CD4-positive, alpha-beta memory T cell (primary cell): ENCODE results near the gene PTPRD. TPM values are rescaled to one million over a fixed set of nuclear protein-coding genes. Genes with fewer than 3 reads are reported as not detected.

Experiments used
- CTCF ChIA-PET: fragments of 350-600 bp; sonication (Branson Sonifier 250); formaldehyde crosslinking; loops from one replicate; lab custom pipeline; 2021; ENCODE audit warnings: inconsistent platforms; ENCODE audit not compliant: partially characterized antibody; lab: Charles Lee
- POLR2A ChIA-PET: fragments of 350-600 bp; sonication (Branson Sonifier 250); formaldehyde crosslinking; loops from one replicate; lab custom pipeline; 2021; ENCODE audit not compliant: partially characterized antibody; lab: Charles Lee
- DNase-seq, 5 donors: peaks; one replicate each; pipeline versions ENCODE4 v3.0.0 to v3.0.0-alpha.2; 2020 to 2022; ENCODE audit warnings: mixed read lengths in 1 of 5
- H3K27ac ChIP-seq: one replicate; pipeline ENCODE4 v1.7.0; 2013; ENCODE audit warnings: low read depth, low read length
- H3K27me3 ChIP-seq: 2 replicates; pipeline ENCODE4 v1.7.0; 2013; ENCODE audit warnings: mild to moderate bottlenecking, low read length, moderate library complexity; ENCODE audit not compliant: insufficient read depth
- H3K36me3 ChIP-seq: 2 replicates; pipeline ENCODE4 v1.7.0; 2013; ENCODE audit warnings: mild to moderate bottlenecking, low read length, moderate library complexity; ENCODE audit not compliant: insufficient read depth
- H3K4me1 ChIP-seq: 2 replicates; pipeline ENCODE4 v1.7.0; 2013; ENCODE audit warnings: mild to moderate bottlenecking, low read length, moderate library complexity; ENCODE audit not compliant: insufficient read depth
- H3K4me3 ChIP-seq, 2 donors: one replicate each; pipeline ENCODE4 v1.7.0; 2013; ENCODE audit warnings: low read length in 2 of 2, mild to moderate bottlenecking in 1 of 2
- H3K9me3 ChIP-seq, 2 donors: one replicate each; pipeline ENCODE4 v1.7.0; 2013; ENCODE audit warnings: low read length in 2 of 2, control low read depth in 1 of 2; ENCODE audit not compliant: control insufficient read depth in 1 of 2
- H3K27ac Mint-ChIP-seq, 7 donors: one replicate each; pipeline ENCODE4 v1.8.0; 2020 to 2021; ENCODE audit warnings: mixed read lengths in 7 of 7, mild to moderate bottlenecking in 6 of 7, inconsistent platforms in 3 of 7, moderate library complexity in 3 of 7
- H3K27me3 Mint-ChIP-seq, 2 donors: one replicate each; pipeline ENCODE4 v1.8.0; 2020 to 2021; ENCODE audit warnings: mixed read lengths in 2 of 2
- H3K36me3 Mint-ChIP-seq, 2 donors: one replicate each; pipeline ENCODE4 v1.8.0; 2020 to 2021; ENCODE audit warnings: mixed read lengths in 2 of 2, inconsistent platforms in 1 of 2, mild to moderate bottlenecking in 1 of 2
- H3K4me1 Mint-ChIP-seq, 4 donors: one replicate each; pipeline ENCODE4 v1.8.0; 2020 to 2021; ENCODE audit warnings: mixed read lengths in 4 of 4, mild to moderate bottlenecking in 1 of 4
- H3K4me3 Mint-ChIP-seq, 8 donors: one replicate each; pipeline ENCODE4 v1.8.0; 2020 to 2021; ENCODE audit warnings: mixed read lengths in 8 of 8, mild to moderate bottlenecking in 7 of 8, moderate library complexity in 6 of 8, inconsistent platforms in 3 of 8
- H3K9me3 Mint-ChIP-seq, 8 donors: one replicate each; pipeline ENCODE4 v1.8.0; 2020 to 2021; ENCODE audit warnings: mixed read lengths in 8 of 8, mild to moderate bottlenecking in 5 of 8, inconsistent platforms in 3 of 8, moderate library complexity in 1 of 8
- intact Hi-C: fragments of 100-400 bp; cut with micrococcal nuclease; formaldehyde crosslinking; loops from one replicate; pipeline ENCODE4 v1.15.1; 2023
- polyA plus RNA-seq, 2 donors: library from polyadenylated mRNA; unstranded; fragments of 300-500 nt; fragmentation: Illumina TruSeq; gene quantifications; one replicate each; pipeline ENCODE4 v1.2.3, GENCODE V29; 2021
- total RNA-seq, 2 experiments: library from RNA; stranded (reverse); gene quantifications; one replicate each; pipeline ENCODE4 v1.2.3, GENCODE V29; 2021

Gene PTPRD
- total and polyA plus RNA-seq, 4 experiments from 2014 or later = not detected

- CTCF ChIA-PET = no interaction called here
- peaks cover 0 to 15% (median 8%) of the 10 kb centered on the region in 8 donors for H3K9me3 Mint-ChIP-seq
- H3K36me3 Mint-ChIP-seq = no peaks in the 10 kb centered on the region
- intact Hi-C loops = no loop called here
- Histone ChIP-seq H3K4me3 (no peak overlapping the region), H3K27ac (no peak overlapping the region), H3K9me3 (no peaks in the 10 kb centered on the region), H3K4me1 (no peaks in the 10 kb centered on the region), H3K27me3 (no peaks in the 10 kb centered on the region), H3K36me3 (no peaks in the 10 kb centered on the region)
- no peak for DNase-seq
- no peaks in the 10 kb centered on the region for H3K4me1 Mint-ChIP-seq
- H3K4me3 Mint-ChIP-seq = no peak overlapping the region
- POLR2A ChIA-PET = no interaction called here
- H3K27ac Mint-ChIP-seq = no peak overlapping the region
- H3K27me3 Mint-ChIP-seq = no peaks in the 10 kb centered on the region
These were observed 337.8 kb downstream of the PTPRD start for GRCh38 chr9:10274988-10275387.

- no peak overlapping the region for H3K4me3 ChIP-seq
- H3K9me3 ChIP-seq = no peaks in the 10 kb centered on the region
- no peak for DNase-seq
- no peaks in the 10 kb centered on the region for H3K36me3 ChIP-seq
- Mint-ChIP-seq H3K27ac (no peak overlapping the region), H3K4me1 (no peaks in the 10 kb centered on the region), H3K36me3 (no peaks in the 10 kb centered on the region), H3K4me3 (no peak overlapping the region), H3K9me3 (peaks cover 0 to 15% (median 7%) of the 10 kb centered on the region in 8 donors), H3K27me3 (no peaks in the 10 kb centered on the region)
- intact Hi-C loops = no loop called here
- no peak overlapping the region for H3K27ac ChIP-seq
- POLR2A ChIA-PET = no interaction called here
- H3K27me3 ChIP-seq = no peaks in the 10 kb centered on the region
- CTCF ChIA-PET = no interaction called here
- H3K4me1 ChIP-seq = no peaks in the 10 kb centered on the region
These were observed 338.6 kb downstream of the PTPRD start for GRCh38 chr9:10274175-10274574.

- no peaks in the 10 kb centered on the region for H3K36me3 Mint-ChIP-seq
- H3K36me3 ChIP-seq = no peaks in the 10 kb centered on the region
- no peaks in the 10 kb centered on the region for H3K9me3 ChIP-seq
- H3K27me3 ChIP-seq = no peaks in the 10 kb centered on the region
- ChIA-PET CTCF (no interaction called here), POLR2A (no interaction called here)
- intact Hi-C loops = no loop called here
- H3K4me3 ChIP-seq = no peak overlapping the region
- H3K4me1 ChIP-seq = no peaks in the 10 kb centered on the region
- DNase-seq = no peak
- no peaks in the 10 kb centered on the region for H3K4me1 Mint-ChIP-seq
- peaks cover 0 to 17% (median 8%) of the 10 kb centered on the region in 8 donors for H3K9me3 Mint-ChIP-seq
- no peak overlapping the region for H3K27ac ChIP-seq
- H3K27ac Mint-ChIP-seq = no peak overlapping the region
- no peak overlapping the region for H3K4me3 Mint-ChIP-seq
- H3K27me3 Mint-ChIP-seq = no peaks in the 10 kb centered on the region
These were observed 340.0 kb downstream of the PTPRD start for GRCh38 chr9:10272830-10273229.

- no peaks in the 10 kb centered on the region for H3K27me3 Mint-ChIP-seq
- H3K9me3 Mint-ChIP-seq = peaks cover 0 to 17% (median 12%) of the 10 kb centered on the region in 8 donors
- no peak overlapping the region for H3K4me3 Mint-ChIP-seq
These were observed 344.0 kb downstream of the PTPRD start for GRCh38 chr9:10268531-10269485.

GRCh38 chr9:10265153-10265631 is 347.6 kb downstream of the PTPRD start:
- Histone ChIP-seq H3K4me1 (no peaks in the 10 kb centered on the region), H3K4me3 (no peak overlapping the region), H3K9me3 (peaks cover 0 to 3% of the 10 kb centered on the region in 2 donors), H3K27me3 (no peaks in the 10 kb centered on the region), H3K27ac (no peak overlapping the region), H3K36me3 (no peaks in the 10 kb centered on the region)
- H3K27me3 Mint-ChIP-seq = no peaks in the 10 kb centered on the region
- H3K9me3 Mint-ChIP-seq = peaks cover 0 to 29% (median 16%) of the 10 kb centered on the region in 8 donors
- DNase-seq = no peak
- H3K27ac Mint-ChIP-seq = no peak overlapping the region
- ChIA-PET CTCF (no interaction called here), POLR2A (no interaction called here)
- no peaks in the 10 kb centered on the region for H3K4me1 Mint-ChIP-seq
- H3K4me3 Mint-ChIP-seq = no peak overlapping the region
- intact Hi-C loops = no loop called here
- H3K36me3 Mint-ChIP-seq = no peaks in the 10 kb centered on the region

More at GRCh38 chr9:10268531-10269485, 344.0 kb downstream of the PTPRD start:
- no peak for DNase-seq
- H3K27ac Mint-ChIP-seq = no peak overlapping the region
- H3K36me3 ChIP-seq = no peaks in the 10 kb centered on the region
- no peaks in the 10 kb centered on the region for H3K4me1 ChIP-seq
- peaks cover 0 to 3% of the 10 kb centered on the region in 2 donors for H3K9me3 ChIP-seq
- no peak overlapping the region for H3K27ac ChIP-seq
- no peaks in the 10 kb centered on the region for H3K27me3 ChIP-seq
- no peaks in the 10 kb centered on the region for H3K36me3 Mint-ChIP-seq
- no peaks in the 10 kb centered on the region for H3K4me1 Mint-ChIP-seq
- CTCF ChIA-PET = no interaction called here
- POLR2A ChIA-PET = no interaction called here
- no peak overlapping the region for H3K4me3 ChIP-seq
- intact Hi-C loops = no loop called here

- H3K9me3 Mint-ChIP-seq = peaks cover 0 to 31% (median 16%) of the 10 kb centered on the region in 8 donors
- H3K27me3 Mint-ChIP-seq = no peaks in the 10 kb centered on the region
- Histone ChIP-seq H3K27me3 (no peaks in the 10 kb centered on the region), H3K9me3 (peaks cover 0 to 3% of the 10 kb centered on the region in 2 donors), H3K27ac (no peak overlapping the region), H3K36me3 (no peaks in the 10 kb centered on the region), H3K4me1 (no peaks in the 10 kb centered on the region), H3K4me3 (no peak overlapping the region)
- DNase-seq = no peak
- intact Hi-C loops = no loop called here
- ChIA-PET CTCF (no interaction called here), POLR2A (no interaction called here)
- no peak overlapping the region for H3K4me3 Mint-ChIP-seq
- H3K4me1 Mint-ChIP-seq = no peaks in the 10 kb centered on the region
- H3K27ac Mint-ChIP-seq = no peak overlapping the region
- no peaks in the 10 kb centered on the region for H3K36me3 Mint-ChIP-seq
These were observed 352.3 kb downstream of the PTPRD start for GRCh38 chr9:10260501-10260900.

GRCh38 chr9:10259668-10260067 is 353.1 kb downstream of the PTPRD start:
- H3K36me3 Mint-ChIP-seq = no peaks in the 10 kb centered on the region
- ChIA-PET CTCF (no interaction called here), POLR2A (no interaction called here)

More at GRCh38 chr9:10259668-10260067, 353.1 kb downstream of the PTPRD start:
- H3K9me3 Mint-ChIP-seq = peaks cover 0 to 27% (median 13%) of the 10 kb centered on the region in 8 donors
- no peaks in the 10 kb centered on the region for H3K27me3 Mint-ChIP-seq
- H3K36me3 ChIP-seq = no peaks in the 10 kb centered on the region
- no peak overlapping the region for H3K4me3 Mint-ChIP-seq
- H3K9me3 ChIP-seq = no peaks in the 10 kb centered on the region
- no peak overlapping the region for H3K27ac ChIP-seq
- no peak overlapping the region for H3K27ac Mint-ChIP-seq
- intact Hi-C loops = no loop called here
- no peaks in the 10 kb centered on the region for H3K27me3 ChIP-seq
- no peak for DNase-seq
- no peaks in the 10 kb centered on the region for H3K4me1 ChIP-seq
- H3K4me1 Mint-ChIP-seq = no peaks in the 10 kb centered on the region
- H3K4me3 ChIP-seq = no peak overlapping the region
